Measurements from ENCODE around the gene PRAF2. TPM values are rescaled to one million over a fixed set of nuclear protein-coding genes. Genes with fewer than 3 reads are reported as not detected.

Gene PRAF2
- total and polyA plus RNA-seq, 9 donors: 4.2 to 29.8 (median 22.3) TPM

- Histone ChIP-seq H3K4me1 (ENCODE audit: control insufficient read depth, insufficient read depth, low read length) (no peaks in the 10 kb centered on the region), H3K27me3 (ENCODE audit: control insufficient read depth, insufficient read depth, low read length) (no peaks in the 10 kb centered on the region), H3K9me3 (replicated peaks; ENCODE audit: control insufficient read depth, low read depth, low read length) (no peaks in the 10 kb centered on the region), H3K4me3 (ENCODE audit: low read length) (no peak overlapping the region), H3K36me3 (ENCODE audit: control insufficient read depth, insufficient read depth, low read length) (peaks cover 9% of the 10 kb centered on the region), H3K27ac (ENCODE audit: low read length) (no peak overlapping the region)
- no CpG with 5 or more reads among the region's 2 CpGs for WGBS (ENCODE audit: insufficient coverage)
- DNase-seq: no peak
These were observed 7.5 kb downstream of the PRAF2 start for GRCh38 chrX:49066278-49066677.

GRCh38 chrX:49064735-49065134 is 9.1 kb downstream of the PRAF2 start:
- WGBS (ENCODE audit: insufficient coverage): 83% methylated on average over 7 of the region's 8 CpGs
- Histone ChIP-seq H3K4me1 (ENCODE audit: control insufficient read depth, insufficient read depth, low read length) (no peaks in the 10 kb centered on the region), H3K27me3 (ENCODE audit: control insufficient read depth, insufficient read depth, low read length) (no peaks in the 10 kb centered on the region), H3K9me3 (replicated peaks; ENCODE audit: control insufficient read depth, low read depth, low read length) (no peaks in the 10 kb centered on the region), H3K36me3 (ENCODE audit: control insufficient read depth, insufficient read depth, low read length) (peaks cover 9% of the 10 kb centered on the region), H3K27ac (ENCODE audit: low read length) (no peak overlapping the region), H3K4me3 (ENCODE audit: low read length) (no peak overlapping the region)
- peak; percentile 0 for DNase-seq

DNA sequence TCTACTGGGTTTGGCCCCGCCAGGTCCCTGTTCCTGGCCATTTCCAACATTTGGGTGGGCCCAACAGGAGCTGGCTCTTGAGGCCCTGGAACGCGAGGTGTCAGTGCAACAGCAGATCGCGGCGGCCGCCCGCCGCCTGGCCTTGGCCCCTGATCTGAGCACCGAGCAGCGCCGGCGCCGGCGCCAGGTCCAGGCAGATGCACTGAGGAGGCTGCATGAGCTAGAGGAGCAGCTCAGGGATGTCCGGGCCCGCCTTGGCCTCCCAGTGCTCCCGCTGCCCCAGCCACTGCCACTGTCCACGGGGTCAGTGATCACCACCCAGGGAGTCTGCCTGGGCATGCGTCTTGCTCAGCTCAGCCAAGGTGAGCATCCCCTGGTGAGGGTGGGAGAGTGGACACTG is 9.5 kb downstream of the PRAF2 start:
- peak; percentile 0 for DNase-seq
- no peak overlapping the region for H3K27ac ChIP-seq (ENCODE audit: low read length)
- peaks cover 9% of the 10 kb centered on the region for H3K36me3 ChIP-seq (ENCODE audit: control insufficient read depth, insufficient read depth, low read length)
- no peak overlapping the region for H3K4me3 ChIP-seq (ENCODE audit: low read length)
- H3K4me1 ChIP-seq (ENCODE audit: control insufficient read depth, insufficient read depth, low read length): no peaks in the 10 kb centered on the region
- 85% methylated on average over 18 of the region's 20 CpGs for WGBS (ENCODE audit: insufficient coverage)
- H3K9me3 ChIP-seq (replicated peaks; ENCODE audit: control insufficient read depth, low read depth, low read length): no peaks in the 10 kb centered on the region
- no peaks in the 10 kb centered on the region for H3K27me3 ChIP-seq (ENCODE audit: control insufficient read depth, insufficient read depth, low read length)

DNA sequence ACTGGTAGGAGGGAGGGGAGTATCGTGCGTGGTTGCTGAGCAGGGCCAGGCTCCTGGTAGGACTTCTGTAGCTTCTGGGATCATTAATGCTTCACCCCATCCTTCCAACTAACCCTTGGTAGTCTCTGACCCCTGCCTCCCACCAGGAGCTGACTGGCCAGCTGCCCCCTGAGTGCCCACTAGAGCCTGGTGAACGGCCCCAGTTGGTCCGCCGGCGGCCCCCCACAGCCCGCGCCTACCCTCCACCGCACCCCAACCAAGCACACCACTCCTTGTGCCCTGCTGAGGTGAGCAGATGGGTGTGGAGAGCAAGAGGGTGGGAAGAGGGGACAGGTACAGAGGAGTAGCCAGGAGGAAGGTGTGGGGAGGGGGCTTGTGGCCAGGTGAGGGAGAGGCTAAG is 10.1 kb downstream of the PRAF2 start:
- WGBS (ENCODE audit: insufficient coverage): no CpG with 5 or more reads among the region's 9 CpGs
- Histone ChIP-seq H3K9me3 (replicated peaks; ENCODE audit: control insufficient read depth, low read depth, low read length) (no peaks in the 10 kb centered on the region), H3K27ac (ENCODE audit: low read length) (no peak overlapping the region), H3K36me3 (ENCODE audit: control insufficient read depth, insufficient read depth, low read length) (peaks cover 9% of the 10 kb centered on the region), H3K27me3 (ENCODE audit: control insufficient read depth, insufficient read depth, low read length) (no peaks in the 10 kb centered on the region), H3K4me3 (ENCODE audit: low read length) (no peak overlapping the region), H3K4me1 (ENCODE audit: control insufficient read depth, insufficient read depth, low read length) (no peaks in the 10 kb centered on the region)
- no peak for DNase-seq

GRCh38 chrX:49061916-49062315 is 11.9 kb downstream of the PRAF2 start:
- no peaks in the 10 kb centered on the region for H3K27me3 ChIP-seq (ENCODE audit: control insufficient read depth, insufficient read depth, low read length)
- DNase-seq: no peak
- WGBS (ENCODE audit: insufficient coverage): 88% methylated on average over 8 of the region's 10 CpGs

DNA sequence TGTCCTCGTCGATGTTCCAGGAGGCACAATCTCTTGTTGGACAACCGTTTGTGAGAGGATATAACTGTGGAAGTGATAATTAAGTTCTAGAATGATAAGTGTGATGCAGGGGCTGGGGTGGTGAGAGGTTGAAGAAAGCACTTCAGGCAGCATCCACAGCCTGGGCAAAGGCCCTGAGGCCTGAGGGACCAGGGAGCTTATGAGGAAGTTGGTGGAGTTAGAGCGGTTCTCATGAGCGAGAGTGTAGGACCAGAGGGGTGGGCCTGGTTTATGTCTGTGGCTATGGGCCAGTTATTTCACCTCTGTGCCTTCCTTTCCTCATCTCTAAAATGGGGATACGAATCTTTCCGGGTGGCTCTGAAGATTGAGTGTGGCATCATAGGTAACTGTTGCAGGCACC is 12.3 kb downstream of the PRAF2 start:
- WGBS (ENCODE audit: insufficient coverage): 82% methylated on average over 5 of the region's 7 CpGs
- no peaks in the 10 kb centered on the region for H3K9me3 ChIP-seq (replicated peaks; ENCODE audit: control insufficient read depth, low read depth, low read length)
- no peak overlapping the region for H3K4me3 ChIP-seq (ENCODE audit: low read length)
- no peak overlapping the region for H3K27ac ChIP-seq (ENCODE audit: low read length)
- no peak for DNase-seq
- H3K4me1 ChIP-seq (ENCODE audit: control insufficient read depth, insufficient read depth, low read length): no peaks in the 10 kb centered on the region
- peaks cover 4% of the 10 kb centered on the region for H3K36me3 ChIP-seq (ENCODE audit: control insufficient read depth, insufficient read depth, low read length)
- no peaks in the 10 kb centered on the region for H3K27me3 ChIP-seq (ENCODE audit: control insufficient read depth, insufficient read depth, low read length)

More at GRCh38 chrX:49061916-49062315, 11.9 kb downstream of the PRAF2 start:
- no peak overlapping the region for H3K27ac ChIP-seq (ENCODE audit: low read length)
- H3K4me3 ChIP-seq (ENCODE audit: low read length): no peak overlapping the region
- no peaks in the 10 kb centered on the region for H3K9me3 ChIP-seq (replicated peaks; ENCODE audit: control insufficient read depth, low read depth, low read length)
- peaks cover 9% of the 10 kb centered on the region for H3K36me3 ChIP-seq (ENCODE audit: control insufficient read depth, insufficient read depth, low read length)
- H3K4me1 ChIP-seq (ENCODE audit: control insufficient read depth, insufficient read depth, low read length): no peaks in the 10 kb centered on the region

DNA sequence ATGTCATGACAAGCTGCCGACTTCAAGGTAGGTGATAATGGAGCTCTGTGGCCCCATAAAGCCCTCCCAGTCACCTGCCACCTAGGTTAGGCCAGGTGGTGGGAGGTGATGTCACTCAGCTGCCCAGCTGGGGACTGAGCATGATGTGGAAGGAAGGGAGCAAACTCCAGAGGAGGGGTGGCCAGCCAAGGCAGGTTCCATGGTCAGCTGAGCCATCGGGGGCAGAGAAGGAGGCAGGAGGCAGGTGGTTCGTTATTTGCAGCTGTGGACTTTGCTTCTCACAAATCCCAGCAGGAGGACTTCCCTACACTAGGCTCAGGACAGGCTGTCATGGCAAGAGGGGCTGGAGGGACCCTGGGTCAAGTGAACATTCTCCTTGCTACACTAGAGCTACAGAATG is 12.9 kb downstream of the PRAF2 start:
- WGBS (ENCODE audit: insufficient coverage): 60% methylated on average over 1 of the region's 3 CpGs
- H3K27ac ChIP-seq (ENCODE audit: low read length): no peak overlapping the region
- peaks cover 4% of the 10 kb centered on the region for H3K36me3 ChIP-seq (ENCODE audit: control insufficient read depth, insufficient read depth, low read length)
- H3K4me1 ChIP-seq (ENCODE audit: control insufficient read depth, insufficient read depth, low read length): no peaks in the 10 kb centered on the region
- no peak overlapping the region for H3K4me3 ChIP-seq (ENCODE audit: low read length)
- H3K9me3 ChIP-seq (replicated peaks; ENCODE audit: control insufficient read depth, low read depth, low read length): no peaks in the 10 kb centered on the region
- no peak for DNase-seq
- no peaks in the 10 kb centered on the region for H3K27me3 ChIP-seq (ENCODE audit: control insufficient read depth, insufficient read depth, low read length)

- Histone ChIP-seq H3K36me3 (ENCODE audit: control insufficient read depth, insufficient read depth, low read length) (no peaks in the 10 kb centered on the region), H3K9me3 (replicated peaks; ENCODE audit: control insufficient read depth, low read depth, low read length) (no peaks in the 10 kb centered on the region), H3K27ac (ENCODE audit: low read length) (no peak overlapping the region), H3K4me1 (ENCODE audit: control insufficient read depth, insufficient read depth, low read length) (no peaks in the 10 kb centered on the region), H3K27me3 (ENCODE audit: control insufficient read depth, insufficient read depth, low read length) (no peaks in the 10 kb centered on the region), H3K4me3 (ENCODE audit: low read length) (no peak overlapping the region)
- WGBS (ENCODE audit: insufficient coverage): 62% methylated on average over 3 of the region's 10 CpGs
- no peak for DNase-seq
These were observed 14.1 kb downstream of the PRAF2 start for GRCh38 chrX:49059681-49060085.

GRCh38 chrX:49059201-49059600 is 14.6 kb downstream of the PRAF2 start:
- Histone ChIP-seq H3K27me3 (ENCODE audit: control insufficient read depth, insufficient read depth, low read length) (no peaks in the 10 kb centered on the region), H3K36me3 (ENCODE audit: control insufficient read depth, insufficient read depth, low read length) (no peaks in the 10 kb centered on the region), H3K4me1 (ENCODE audit: control insufficient read depth, insufficient read depth, low read length) (no peaks in the 10 kb centered on the region), H3K27ac (ENCODE audit: low read length) (no peak overlapping the region), H3K4me3 (ENCODE audit: low read length) (no peak overlapping the region), H3K9me3 (replicated peaks; ENCODE audit: control insufficient read depth, low read depth, low read length) (no peaks in the 10 kb centered on the region)
- DNase-seq: no peak
- WGBS (ENCODE audit: insufficient coverage): 97% methylated on average over 5 of the region's 6 CpGs

DNA sequence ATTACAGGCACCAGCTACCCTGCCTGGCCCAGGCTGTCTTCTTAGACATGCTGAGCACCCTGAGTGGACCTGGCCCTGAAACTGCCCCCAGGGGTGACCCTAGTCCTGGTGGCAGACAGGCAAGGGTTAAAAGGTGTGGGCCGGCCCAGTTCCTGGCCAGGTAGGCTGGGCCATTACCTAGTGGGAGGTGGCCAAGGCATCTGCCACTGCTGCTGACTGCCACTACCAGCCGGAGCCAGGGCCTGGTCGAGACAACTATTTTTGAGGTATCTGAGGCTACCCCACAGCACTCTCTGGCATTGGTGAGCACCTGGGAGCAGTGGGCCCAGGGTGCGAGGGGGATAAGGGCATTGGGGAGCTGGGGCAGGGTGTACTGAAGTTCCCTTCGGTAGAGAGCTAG is 15.0 kb downstream of the PRAF2 start, which contains the start of gene CCDC120:
CCDC120 (plus strand) TSS at position 206 of the 400 bp plus-strand sequence. CDS start 3,043 bp downstream, outside the sequence.
- no peaks in the 10 kb centered on the region for H3K36me3 ChIP-seq (ENCODE audit: control insufficient read depth, insufficient read depth, low read length)
- H3K27ac ChIP-seq (ENCODE audit: low read length): no peak within 1 kb of the TSS
- no peak within 1 kb of the TSS for H3K4me3 ChIP-seq (ENCODE audit: low read length)
- DNase-seq: no peak
- WGBS (ENCODE audit: insufficient coverage): 57% methylated on average over 2 of the region's 5 CpGs
- no peaks in the 10 kb centered on the region for H3K4me1 ChIP-seq (ENCODE audit: control insufficient read depth, insufficient read depth, low read length)
- H3K9me3 ChIP-seq (replicated peaks; ENCODE audit: control insufficient read depth, low read depth, low read length): no peaks in the 10 kb centered on the region
- no peaks in the 10 kb centered on the region for H3K27me3 ChIP-seq (ENCODE audit: control insufficient read depth, insufficient read depth, low read length)

Measured in muscle of leg (tissue), 11 donors.